Uterus (tissue), 4 donors: ENCODE results near the gene MTHFD2L. TPM values are rescaled to one million over a fixed set of nuclear protein-coding genes. Genes with fewer than 3 reads are reported as not detected.
"Not testable (repeated sequence)": the region's sequence is repeated elsewhere in the genome, so short reads cannot be mapped to it uniquely, and the experiment has no call there.

Source experiments
- DNase-seq, 2 donors: peaks; one replicate each; pipeline ENCODE4 v3.0.0-alpha.2; 2019 to 2020
- H3K27ac ChIP-seq, 2 donors: fragments of 200-600 bp; sonication (generic); 1 replicate in 1 of 2; 2 replicates in 1 of 2; pipeline ENCODE4 v1.5.1; 2016 to 2018
- H3K27me3 ChIP-seq, 2 donors: fragments of 200-600 bp; sonication (generic); one replicate each; pipeline ENCODE4 v1.5.1; 2018 to 2019; ENCODE audit warnings: control low read depth in 1 of 2
- H3K36me3 ChIP-seq, 2 donors: fragments of 200-600 bp; sonication (generic); one replicate each; pipeline ENCODE4 v1.5.1; 2019; ENCODE audit warnings: control low read depth in 1 of 2
- H3K4me1 ChIP-seq, 2 donors: fragments of 200-600 bp; sonication (generic); one replicate each; pipeline ENCODE4 v1.5.1; 2018 to 2019; ENCODE audit warnings: control low read depth in 1 of 2
- H3K4me3 ChIP-seq, 2 donors: fragments of 200-600 bp; sonication (generic); 1 replicate in 1 of 2; 2 replicates in 1 of 2; pipeline ENCODE4 v1.5.1; 2018 to 2019; ENCODE audit warnings: mild to moderate bottlenecking in 1 of 2
- H3K9me3 ChIP-seq, 2 donors: fragments of 200-600 bp; sonication (generic); one replicate each; pipeline ENCODE4 v1.5.1; 2019; ENCODE audit warnings: control low read depth in 1 of 2
- CTCF ChIP-seq, 4 experiments: fragments of 200-600 bp in 2 of 4; fragments of 450-650 bp in 2 of 4; sonication (generic) in 2 of 4; IDR thresholded peaks; one replicate each; pipeline ENCODE4 v1.5.1; 2016 to 2019; ENCODE audit warnings: antibody characterized with exemption in 4 of 4, mild to moderate bottlenecking in 2 of 4, moderate library complexity in 1 of 4
- POLR2A ChIP-seq, 2 donors: fragments of 450-650 bp; IDR thresholded peaks; one replicate each; pipeline ENCODE4 v1.6.1; 2016; ENCODE audit warnings: antibody characterized with exemption in 2 of 2, mild to moderate bottlenecking in 1 of 2, moderate library complexity in 1 of 2
- intact Hi-C: fragments of 100-400 bp; cut with DNase I; formaldehyde crosslinking; loops from one replicate; pipeline ENCODE4 v1.15.1; 2023; ENCODE audit warnings: low total_unique reads
- total RNA-seq, 4 donors: library from RNA; depleted of rRNA in 3 of 4; stranded (reverse); fragments of >200 nt in 3 of 4; gene quantifications; one replicate each; pipeline versions ENCODE4 v1.1.0 to v1.2.4, GENCODE V29; 2014 to 2023
- donor health status: DM: yes; HTN: yes; CAD: no.

Gene MTHFD2L
- total RNA-seq, 4 donors from 2014 or later: 2.4 to 32.5 (median 12.9) TPM

- Histone ChIP-seq H3K9me3 (no peaks in the 10 kb centered on the region), H3K4me3 (no peak overlapping the region), H3K27me3 (no peaks in the 10 kb centered on the region), H3K4me1 (no peaks in the 10 kb centered on the region), H3K36me3 (no peaks in the 10 kb centered on the region), H3K27ac (no peak overlapping the region)
- DNase-seq: no peak
- intact Hi-C loops: no loop called here
- TF ChIP-seq POLR2A (IDR thresholded peaks at IDR 0.05): no peak
- TF ChIP-seq CTCF (IDR thresholded peaks at IDR 0.05): no peak
These were observed 44.2 kb downstream of the MTHFD2L start for GRCh38 chr4:74202062-74202586.

DNA sequence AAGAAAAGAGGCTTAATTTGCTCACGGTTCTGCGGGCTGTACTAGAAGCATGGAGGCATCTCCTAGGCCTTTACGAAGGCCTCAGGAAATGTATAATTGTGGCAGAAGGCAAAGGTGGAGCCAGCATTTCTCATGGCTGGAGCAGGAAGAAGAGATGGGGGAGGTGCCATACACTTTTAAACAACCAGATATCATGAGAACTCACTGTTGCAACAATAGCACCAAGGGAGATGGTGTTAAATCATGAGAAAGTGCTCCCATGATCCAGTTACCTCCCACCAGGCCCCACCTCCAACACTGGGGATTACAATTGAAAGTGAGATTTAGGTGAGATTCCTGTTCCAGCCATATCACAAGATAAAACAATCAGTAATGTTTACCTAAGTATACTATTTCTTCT lies 45.5 kb downstream of the MTHFD2L start:
- H3K27me3 ChIP-seq: no peaks in the 10 kb centered on the region
- DNase-seq: no peak
- intact Hi-C loops: no loop called here
- no peaks in the 10 kb centered on the region for H3K36me3 ChIP-seq
- no peak for TF ChIP-seq CTCF (IDR thresholded peaks at IDR 0.05)
- no peak for TF ChIP-seq POLR2A (IDR thresholded peaks at IDR 0.05)
- H3K4me1 ChIP-seq: no peaks in the 10 kb centered on the region
- no peaks in the 10 kb centered on the region for H3K9me3 ChIP-seq
- no peak overlapping the region for H3K27ac ChIP-seq
- no peak overlapping the region for H3K4me3 ChIP-seq

DNA sequence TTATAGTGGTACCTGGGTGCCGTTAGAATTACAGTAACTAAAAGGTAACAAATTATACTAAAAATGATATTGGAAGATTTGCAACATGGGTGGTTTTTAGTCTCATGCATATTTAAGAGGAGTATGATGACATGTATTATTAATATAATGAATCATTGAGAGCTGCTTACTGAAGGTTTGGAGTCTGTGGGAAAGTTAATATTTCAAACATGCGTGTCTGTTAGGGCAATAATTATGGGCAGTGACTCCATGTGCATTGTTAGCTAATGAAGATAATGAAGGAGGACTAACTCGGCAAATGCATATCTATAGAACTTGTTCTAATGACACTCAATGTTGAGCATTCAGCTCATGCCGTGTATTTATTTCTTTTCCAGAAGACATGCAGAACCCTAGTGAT lies 47.1 kb downstream of the MTHFD2L start:
- no peak for DNase-seq
- H3K27me3 ChIP-seq: no peaks in the 10 kb centered on the region
- TF ChIP-seq POLR2A (IDR thresholded peaks at IDR 0.05): no peak
- TF ChIP-seq CTCF (IDR thresholded peaks at IDR 0.05): no peak
- no peak overlapping the region for H3K27ac ChIP-seq
- intact Hi-C loops: no loop called here
- H3K36me3 ChIP-seq: no peaks in the 10 kb centered on the region
- H3K4me1 ChIP-seq: no peaks in the 10 kb centered on the region
- no peaks in the 10 kb centered on the region for H3K9me3 ChIP-seq
- H3K4me3 ChIP-seq: no peak overlapping the region

- no peaks in the 10 kb centered on the region for H3K36me3 ChIP-seq
- H3K4me1 ChIP-seq: no peaks in the 10 kb centered on the region
- TF ChIP-seq CTCF (IDR thresholded peaks at IDR 0.05): no peak
- no peak for TF ChIP-seq POLR2A (IDR thresholded peaks at IDR 0.05)
- H3K27me3 ChIP-seq: no peaks in the 10 kb centered on the region
- no peak for DNase-seq
- H3K27ac ChIP-seq: no peak overlapping the region
- no peaks in the 10 kb centered on the region for H3K9me3 ChIP-seq
- no peak overlapping the region for H3K4me3 ChIP-seq
- intact Hi-C loops: no loop called here
These were observed 47.6 kb downstream of the MTHFD2L start for GRCh38 chr4:74205559-74205958.

DNA sequence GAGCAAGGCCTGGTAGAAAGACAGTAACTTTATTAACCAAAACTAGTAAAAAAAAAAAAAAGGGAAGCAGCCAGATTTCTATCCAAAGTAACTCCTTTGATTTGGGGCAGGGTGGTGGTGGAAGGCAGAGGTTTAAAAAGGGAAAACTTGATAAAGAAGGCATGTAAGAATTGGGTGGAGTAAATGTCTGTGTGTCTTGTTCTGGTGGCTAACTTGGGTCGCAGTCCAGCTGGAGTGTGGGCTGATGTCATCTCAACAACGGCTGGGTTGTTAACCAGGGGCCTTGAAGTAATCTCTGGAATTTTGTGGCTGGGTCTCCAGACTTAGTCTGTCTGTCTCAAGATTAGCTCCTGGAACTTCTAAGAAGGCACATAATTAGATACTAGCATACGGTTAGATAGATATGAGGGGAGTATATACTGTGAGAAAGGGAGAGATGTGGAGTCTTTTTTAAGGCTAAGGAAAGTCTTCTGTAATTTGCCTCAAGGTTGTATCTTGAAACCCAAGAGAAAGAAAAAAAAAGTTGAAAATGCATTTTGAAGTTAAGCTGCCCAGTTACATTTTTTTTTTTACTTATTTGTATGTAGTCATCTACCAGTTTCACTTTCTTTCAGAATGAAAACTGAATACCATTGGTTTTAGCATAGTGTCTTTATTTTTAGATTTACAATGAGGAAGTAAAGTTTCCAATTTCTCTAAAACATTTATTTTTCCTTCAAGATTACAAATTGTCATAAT lies 48.3 kb downstream of the MTHFD2L start:
- no peaks in the 10 kb centered on the region for H3K4me1 ChIP-seq
- H3K27me3 ChIP-seq: no peaks in the 10 kb centered on the region
- no peak overlapping the region for H3K4me3 ChIP-seq
- intact Hi-C loops: no loop called here
- no peaks in the 10 kb centered on the region for H3K36me3 ChIP-seq
- DNase-seq: no peak
- TF ChIP-seq POLR2A (IDR thresholded peaks at IDR 0.05) (no peak), CTCF (IDR thresholded peaks at IDR 0.05) (no peak)
- no peaks in the 10 kb centered on the region for H3K9me3 ChIP-seq
- no peak overlapping the region for H3K27ac ChIP-seq

DNA sequence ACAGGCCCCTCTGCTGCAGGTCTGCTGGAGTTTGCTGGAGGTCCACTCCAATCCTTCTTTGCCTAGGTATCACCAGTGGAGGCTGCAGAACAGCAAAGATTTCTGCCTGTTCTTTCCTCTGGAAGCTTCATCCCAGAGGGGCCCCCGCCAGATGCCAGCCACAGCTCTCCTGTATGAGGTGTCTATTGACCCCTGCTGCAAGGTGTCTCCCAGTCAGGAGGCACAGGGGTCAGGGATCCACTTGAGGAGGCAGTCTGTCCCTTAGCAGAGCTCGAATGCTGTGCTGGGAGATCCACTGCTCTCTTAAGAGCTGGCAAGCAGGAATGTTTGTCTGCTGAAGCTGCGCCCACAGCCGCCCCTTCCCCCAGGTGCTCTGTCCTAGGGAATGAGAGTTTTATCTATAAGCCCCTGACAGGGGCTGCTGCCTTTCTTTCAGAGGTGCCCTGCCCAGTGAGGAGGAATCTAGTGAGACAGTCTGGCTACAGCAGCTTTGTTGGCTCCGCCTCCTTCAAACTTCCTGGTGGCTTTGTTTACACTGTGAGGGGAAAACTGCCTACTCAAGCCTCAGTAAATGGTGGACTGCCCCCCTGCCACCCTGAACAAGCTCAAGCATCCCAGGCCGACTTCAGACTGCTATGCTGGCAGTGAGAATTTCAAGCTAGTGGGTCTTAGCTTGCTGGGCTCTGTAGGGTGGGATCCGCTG lies 56.7 kb downstream of the MTHFD2L start:
- H3K9me3 ChIP-seq, H3K4me3 ChIP-seq, H3K4me1 ChIP-seq, H3K27me3 ChIP-seq, DNase-seq, H3K27ac ChIP-seq, H3K36me3 ChIP-seq, intact Hi-C loops: not testable (repeated sequence)

DNA sequence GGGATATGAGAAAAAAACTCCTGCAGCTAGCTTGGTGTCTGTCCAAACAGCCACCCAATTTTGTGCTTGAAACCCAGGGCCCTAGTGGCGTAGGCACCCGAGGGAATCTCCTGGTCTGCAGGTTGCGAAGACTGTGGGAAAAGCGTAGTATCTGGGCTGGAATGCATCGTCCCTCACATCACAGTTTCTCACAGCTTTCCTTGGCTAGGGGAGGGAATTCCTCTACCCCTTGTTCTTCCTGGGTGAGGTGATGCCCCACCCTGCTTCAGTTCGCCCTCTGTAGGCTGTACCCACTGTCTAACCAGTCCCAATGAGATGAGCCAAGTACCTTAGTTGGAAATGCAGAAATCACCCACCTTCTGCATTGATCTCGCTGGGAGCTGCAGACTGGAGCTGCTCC lies 57.3 kb downstream of the MTHFD2L start:
- DNase-seq, H3K36me3 ChIP-seq, H3K27ac ChIP-seq, H3K4me3 ChIP-seq, H3K9me3 ChIP-seq, H3K27me3 ChIP-seq, intact Hi-C loops, H3K4me1 ChIP-seq: not testable (repeated sequence)
